K562 (cell line): ENCODE data around the gene OSBPL7. TPM values are rescaled to one million over a fixed set of nuclear protein-coding genes. Genes with fewer than 3 reads are reported as not detected.

Experiments used
- ATAC-seq: fragments of 200-7000 bp; cut with Tn5 transposase; 3 replicates; pipeline ENCODE4 v1.9.1; 2020; ENCODE audit warnings: moderate library complexity
- BruUV-seq: library from RNA; stranded (reverse); fragments of 400-500 nt; replicated peaks from 2 replicates; lab custom pipeline; 2021; lab: Mats Ljungman, UMichigan
- CTCF ChIA-PET: fragments of 300-600 bp; formaldehyde crosslinking; extraction: SDS; loops from one replicate; lab custom pipeline; 2021; ENCODE audit warnings: low intra/inter-chr PET ratio; lab: Yijun Ruan, JAX
- POLR2A ChIA-PET: fragments of 300-600, 350-650 bp; sonication (Branson Sonifier 250); formaldehyde crosslinking; extraction: SDS; loops from one replicate; lab custom pipeline; 2021; ENCODE audit warnings: antibody characterized with exemption, inconsistent platforms; lab: Yijun Ruan, JAX
- DNase-seq, 4 experiments: peaks; one replicate each; pipeline versions ENCODE4 v3.0.0 to v3.0.0-alpha.2; 2011 to 2018; ENCODE audit warnings: low spot score in 3 of 4, mixed read lengths in 3 of 4; ENCODE audit errors: extremely low read depth in 1 of 4
- FAIRE-seq: peaks from 2 replicates; lab custom pipeline; 2011; peaks lifted over from hg19 to GRCh38; lab: Jason Lieb, UNC
- H2AFZ ChIP-seq: 2 replicates; pipeline ENCODE4 v1.6.0; 2011; ENCODE audit warnings: low read depth, low read length, control low read depth, inconsistent platforms
- H3K27ac ChIP-seq: fragments of 200-600 bp; 3 replicates; pipeline ENCODE4 v1.8.0; 2011; ENCODE audit warnings: low read depth, mild to moderate bottlenecking, control low read depth, inconsistent platforms, low read length, moderate library complexity, mixed read lengths; ENCODE audit errors: extremely low read depth
- H3K27me3 ChIP-seq, 2 experiments: fragments of 300-600 bp in 1 of 2; 2 replicates in 1 of 2; 3 replicates in 1 of 2; pipeline versions ENCODE4 v1.6.0 to v1.8.0; 2011; ENCODE audit warnings: inconsistent platforms in 2 of 2, low read length in 2 of 2, mild to moderate bottlenecking in 1 of 2, mixed read lengths in 1 of 2, moderate library complexity in 1 of 2; ENCODE audit not compliant: control insufficient read depth in 2 of 2, insufficient read depth in 2 of 2
- H3K36me3 ChIP-seq: fragments of 300-600 bp; 3 replicates; pipeline ENCODE4 v1.8.0; 2011; ENCODE audit warnings: mild to moderate bottlenecking, low read length, inconsistent platforms; ENCODE audit not compliant: control insufficient read depth, insufficient read depth
- H3K4me1 ChIP-seq, 2 experiments: fragments of 200-600 bp in 1 of 2; replicated peaks in 1 of 2; 2 replicates in 1 of 2; 3 replicates in 1 of 2; pipeline versions ENCODE4 v1.5.1 to v1.8.0; 2011; ENCODE audit warnings: inconsistent platforms in 2 of 2, low read length in 2 of 2, mild to moderate bottlenecking in 1 of 2, mixed read lengths in 1 of 2, moderate library complexity in 1 of 2; ENCODE audit not compliant: control insufficient read depth in 2 of 2, insufficient read depth in 2 of 2
- H3K4me2 ChIP-seq: 2 replicates; pipeline ENCODE4 v1.6.1; 2011; ENCODE audit warnings: low read length, control low read depth, inconsistent platforms, mixed read lengths; ENCODE audit not compliant: insufficient read depth
- H3K4me3 ChIP-seq: fragments of 200-600 bp; sonication (generic), shearing (Covaris generic); 2 replicates; pipeline ENCODE4 v1.5.1; 2016; ENCODE audit warnings: control low read depth, inconsistent platforms
- H3K79me2 ChIP-seq: fragments of 200-600 bp; 3 replicates; pipeline ENCODE4 v1.8.0; 2011; ENCODE audit warnings: low read length, inconsistent platforms; ENCODE audit not compliant: control insufficient read depth, insufficient read depth
- H3K9ac ChIP-seq, 2 experiments: 2 replicates each; pipeline versions ENCODE4 v1.6.0 to v1.6.1; 2011; ENCODE audit warnings: low read depth in 2 of 2, low read length in 2 of 2, control low read depth in 1 of 2, inconsistent platforms in 1 of 2, mild to moderate bottlenecking in 1 of 2, mixed read lengths in 1 of 2; ENCODE audit not compliant: insufficient read depth in 1 of 2
- H3K9me1 ChIP-seq: one replicate; pipeline ENCODE4 v1.6.0; 2011; ENCODE audit warnings: inconsistent platforms, mild to moderate bottlenecking, low read length, moderate library complexity; ENCODE audit not compliant: control insufficient read depth, insufficient read depth
- H3K9me3 ChIP-seq: replicated peaks from 2 replicates; pipeline ENCODE4 v1.5.1; 2011; ENCODE audit warnings: low read depth, low read length, inconsistent platforms; ENCODE audit not compliant: control insufficient read depth, insufficient read depth
- H4K20me1 ChIP-seq: replicated peaks from 2 replicates; pipeline ENCODE4 v1.6.1; 2011; ENCODE audit warnings: low read length, inconsistent platforms, mixed read lengths; ENCODE audit not compliant: control insufficient read depth, insufficient read depth
- KAT8 ChIP-seq: fragments of 450-650 bp; IDR thresholded peaks from 2 replicates; pipeline ENCODE4 v1.6.1; 2016; ENCODE audit warnings: low read depth, mild to moderate bottlenecking
- L3MBTL2 ChIP-seq: fragments of 450-650 bp; IDR thresholded peaks from 2 replicates; pipeline ENCODE4 v1.6.1; 2016; ENCODE audit warnings: mild to moderate bottlenecking, moderate library complexity
- SUPT5H ChIP-seq: fragments of 450-650 bp; IDR thresholded peaks from 2 replicates; pipeline ENCODE4 v1.6.1; 2016
- TCF7 ChIP-seq: sonication (generic); IDR thresholded peaks from 2 replicates; pipeline ENCODE4 v1.6.1; 2016; ENCODE audit warnings: antibody characterized with exemption, borderline replicate concordance
- TEAD4 ChIP-seq, 2 experiments: sonication (generic) in 1 of 2; formaldehyde crosslinking in 1 of 2; IDR thresholded peaks; 2 replicates each; pipeline versions ENCODE4 v1.6.1 to v1.8.0; 2012 to 2022; ENCODE audit warnings: borderline replicate concordance in 1 of 2, inconsistent platforms in 1 of 2, low read length in 1 of 2, mild to moderate bottlenecking in 1 of 2, missing genetic modification reagents in 1 of 2
- TOE1 ChIP-seq, 2 experiments: fragments of 450-650 bp in 1 of 2; sonication (generic) in 1 of 2; formaldehyde crosslinking in 1 of 2; IDR thresholded peaks; 2 replicates each; pipeline versions ENCODE4 v1.7.1 to v1.8.0; 2016 to 2022; ENCODE audit warnings: borderline replicate concordance in 2 of 2, mild to moderate bottlenecking in 2 of 2, antibody characterized with exemption in 1 of 2, inconsistent platforms in 1 of 2, low read depth in 1 of 2, missing genetic modification reagents in 1 of 2, moderate library complexity in 1 of 2
- ZNF583 ChIP-seq: fragments of 250-450 bp; sonication (Bioruptor Pico); IDR thresholded peaks from 2 replicates; pipeline ENCODE4 v1.4.0; 2020
- WGBS: fragments of 100-300 bp; shearing (Covaris generic); methylation state at CpG from one replicate; pipeline ENCODE4 v1.1.6; 2016; ENCODE audit warnings: low coverage, mixed read lengths; ENCODE audit not compliant: insufficient coverage; ENCODE audit errors: missing lambda C conversion rate; 5-methylcytosine and 5-hydroxymethylcytosine counted together
- in situ Hi-C: fragments of 300-500 bp; cut with MboI; formaldehyde crosslinking; loops from 4 replicates; pipeline ENCODE4 v1.15.0; 2018; ENCODE audit warnings: inconsistent platforms, mixed read lengths
- intact Hi-C: fragments of 100-400 bp; cut with micrococcal nuclease; formaldehyde crosslinking; loops from 2 replicates; pipeline ENCODE4 v1.14.2; 2022
- polyA plus RNA-seq, 8 experiments: library from polyadenylated mRNA; depleted of rRNA in 4 of 8; stranded (reverse) in 5 of 8; unstranded in 3 of 8; fragments of >200 nt; fragmentation: Nextera tagmentation in 2 of 8; fragmentation: Illumina TruSeq in 1 of 8; extraction: Ambion mirVana in 2 of 8; extraction: Trizol in 1 of 8; gene quantifications; 2 replicates each; pipeline versions ENCODE4 v1.2.1 to v1.2.3, GENCODE V29; 2011 to 2014; ENCODE audit warnings: inconsistent platforms in 1 of 8, missing spikeins in 1 of 8
- total RNA-seq, 7 experiments: library from RNA; depleted of rRNA in 6 of 7; stranded (reverse); fragments of >200 nt in 6 of 7; fragmentation: Illumina TruSeq in 2 of 7; extraction: Trizol in 2 of 7; gene quantifications; 2 replicates each; pipeline versions ENCODE4 v1.2.1 to v1.2.3, GENCODE V29; 2011 to 2021; ENCODE audit warnings: low replicate concordance in 1 of 7

Gene OSBPL7
- total and polyA plus RNA-seq, 9 of the 15 experiments (the other 6 are each of a cell fraction or from before 2014, with no cell fraction given) = 0.32 to 11.9 (median 5.8) TPM

GRCh38 chr17:47822785-47823184 is 1.2 kb upstream of the OSBPL7 start:
- Histone ChIP-seq H3K36me3 (peaks cover 54% of the 10 kb centered on the region), H4K20me1 (no peaks in the 10 kb centered on the region), H3K9ac (peak overlapping the region in 1 of 2 experiments; percentile 36; a peak in 1 of 4 replicates), H3K79me2 (peaks cover 9% of the 10 kb centered on the region), H3K9me1 (no peaks in the 10 kb centered on the region), H2AFZ (no peak overlapping the region), H3K27ac (no peak overlapping the region), H3K9me3 (no peaks in the 10 kb centered on the region), H3K4me1 (peaks cover 13 to 30% of the 10 kb centered on the region in 2 experiments), H3K27me3 (no peaks in the 10 kb centered on the region), H3K4me2 (no peak overlapping the region)
- DNase-seq (no peak), FAIRE-seq (no peak), ATAC-seq (no peak)
- intact Hi-C loops = no loop called here
- CTCF ChIA-PET = interaction anchor here (1.0 kb wide), 1 partner anchor 9 kb away, joined by 3 read pairs; the partner anchor contains the start of genes LRRC46 and MRPL10
- BruUV-seq = no TSS peak
- in situ Hi-C loops = no loop called here
- WGBS = 84% methylated on average over 4 of the region's 4 CpGs
- TF ChIP-seq TOE1 (IDR thresholded peaks at IDR 0.05; ENCODE audit: borderline replicate concordance) = no peak
- TF ChIP-seq TOE1 (CRISPR knock-in tag; IDR thresholded peaks at IDR 0.05; ENCODE audit: borderline replicate concordance, low read depth) = no peak
- TF ChIP-seq SUPT5H = 0 out of 2 replicates have a peak, but pooled peaks have one; percentile 30
- TF ChIP-seq L3MBTL2 = no peak
- TF ChIP-seq ZNF583 (CRISPR knock-in tag) = no peak
- no peak for TF ChIP-seq TEAD4 (IDR thresholded peaks at IDR 0.05; ENCODE audit: low read length)
- TF ChIP-seq TEAD4 (CRISPR knock-in tag; IDR thresholded peaks at IDR 0.05; ENCODE audit: borderline replicate concordance) = no peak
- no peak for TF ChIP-seq KAT8
- TF ChIP-seq TCF7 = no peak
- TF ChIP-seq, all 486 proteins: peak for 1
- POLR2A ChIA-PET = interaction anchor here (0.8 to 4.0 kb wide), 2 partner anchors 8 to 1536 kb away, joined by 3 to 28 read pairs; partner anchors contain the start of genes LRRC46 and MRPL10
- no peak overlapping the region for H3K4me3 ChIP-seq
